ENCODE data around the gene SKA1.
"Not testable (repeated sequence)": the region's sequence is repeated elsewhere in the genome, so short reads cannot be mapped to it uniquely, and the experiment has no call there.

SKA1 gene

GRCh38 chr18:50398099-50398498, 23.3 kb downstream of the SKA1 start:
- TF ChIP-seq, protein P1, sequence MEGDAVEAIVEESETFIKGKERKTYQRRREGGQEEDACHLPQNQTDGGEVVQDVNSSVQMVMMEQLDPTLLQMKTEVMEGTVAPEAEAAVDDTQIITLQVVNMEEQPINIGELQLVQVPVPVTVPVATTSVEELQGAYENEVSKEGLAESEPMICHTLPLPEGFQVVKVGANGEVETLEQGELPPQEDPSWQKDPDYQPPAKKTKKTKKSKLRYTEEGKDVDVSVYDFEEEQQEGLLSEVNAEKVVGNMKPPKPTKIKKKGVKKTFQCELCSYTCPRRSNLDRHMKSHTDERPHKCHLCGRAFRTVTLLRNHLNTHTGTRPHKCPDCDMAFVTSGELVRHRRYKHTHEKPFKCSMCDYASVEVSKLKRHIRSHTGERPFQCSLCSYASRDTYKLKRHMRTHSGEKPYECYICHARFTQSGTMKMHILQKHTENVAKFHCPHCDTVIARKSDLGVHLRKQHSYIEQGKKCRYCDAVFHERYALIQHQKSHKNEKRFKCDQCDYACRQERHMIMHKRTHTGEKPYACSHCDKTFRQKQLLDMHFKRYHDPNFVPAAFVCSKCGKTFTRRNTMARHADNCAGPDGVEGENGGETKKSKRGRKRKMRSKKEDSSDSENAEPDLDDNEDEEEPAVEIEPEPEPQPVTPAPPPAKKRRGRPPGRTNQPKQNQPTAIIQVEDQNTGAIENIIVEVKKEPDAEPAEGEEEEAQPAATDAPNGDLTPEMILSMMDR (IDR thresholded peaks at IDR 0.05; ENCODE audit: low read depth, low read length, missing control alignments) = no peak
- DNase-seq (ENCODE audit: extremely low read depth, low read depth) = no peak
- no peak overlapping the region for H3K4me3 ChIP-seq (replicated peaks; ENCODE audit: low read depth, low read length)

DNA sequence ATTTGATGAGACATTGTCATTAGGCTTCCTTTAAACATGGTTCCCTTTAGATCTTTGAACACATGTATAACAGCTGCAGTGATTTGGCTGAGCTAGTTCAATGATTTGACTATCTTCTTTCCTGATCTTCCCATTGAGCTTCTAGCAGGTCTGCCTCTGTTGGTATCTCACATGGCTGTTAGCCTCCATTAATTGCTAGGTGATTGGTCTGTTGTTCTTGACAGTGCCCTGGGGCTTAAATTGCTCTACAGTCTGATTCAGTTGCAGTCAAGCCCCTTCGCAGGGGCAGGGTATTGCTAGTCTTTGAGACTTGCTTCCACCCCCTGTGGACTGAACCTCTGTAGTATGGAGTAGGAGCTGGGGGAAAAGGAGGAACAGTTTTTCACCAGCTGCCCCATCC, 24.1 kb downstream of the SKA1 start:
- H3K4me3 ChIP-seq (replicated peaks; ENCODE audit: low read depth, low read length) = no peak overlapping the region
- no peak for DNase-seq (ENCODE audit: extremely low read depth, low read depth)
- TF ChIP-seq, protein P1 (IDR thresholded peaks at IDR 0.05; ENCODE audit: low read depth, low read length, missing control alignments) = no peak

DNA sequence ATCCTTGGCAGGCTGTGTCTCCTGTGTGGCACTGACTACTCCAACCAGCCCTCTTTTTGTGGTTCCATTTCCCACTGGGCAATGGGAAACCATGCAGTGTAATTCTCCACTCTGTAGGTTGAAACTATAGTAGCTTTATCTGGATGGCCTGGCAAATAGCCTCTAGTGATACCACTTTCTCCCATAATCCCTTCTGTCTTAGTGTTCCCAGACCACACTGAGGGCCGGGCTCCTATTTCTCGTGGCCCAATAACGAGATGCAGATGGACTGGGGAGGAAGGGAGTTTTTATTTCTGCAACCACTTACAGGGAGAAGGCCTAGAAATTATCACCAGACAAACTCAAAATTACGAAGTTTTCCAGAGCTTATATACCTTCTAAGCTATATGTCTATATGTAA, 24.7 kb downstream of the SKA1 start:
- TF ChIP-seq, protein P1 (IDR thresholded peaks at IDR 0.05; ENCODE audit: low read depth, low read length, missing control alignments) = no peak
- peak; percentile 16 for DNase-seq (ENCODE audit: extremely low read depth, low read depth)
- no peak overlapping the region for H3K4me3 ChIP-seq (replicated peaks; ENCODE audit: low read depth, low read length)

- not testable (repeated sequence) for DNase-seq (ENCODE audit: extremely low read depth, low read depth); H3K4me3 ChIP-seq (replicated peaks; ENCODE audit: low read depth, low read length)
Measured at GRCh38 chr18:50400438-50400837, 25.6 kb downstream of the SKA1 start.

- TF ChIP-seq, protein P1 (IDR thresholded peaks at IDR 0.05; ENCODE audit: low read depth, low read length, missing control alignments) = no peak
- no peak overlapping the region for H3K4me3 ChIP-seq (replicated peaks; ENCODE audit: low read depth, low read length)
- DNase-seq (ENCODE audit: extremely low read depth, low read depth) = no peak
Measured at GRCh38 chr18:50401295-50401694, 26.4 kb downstream of the SKA1 start.

DNA sequence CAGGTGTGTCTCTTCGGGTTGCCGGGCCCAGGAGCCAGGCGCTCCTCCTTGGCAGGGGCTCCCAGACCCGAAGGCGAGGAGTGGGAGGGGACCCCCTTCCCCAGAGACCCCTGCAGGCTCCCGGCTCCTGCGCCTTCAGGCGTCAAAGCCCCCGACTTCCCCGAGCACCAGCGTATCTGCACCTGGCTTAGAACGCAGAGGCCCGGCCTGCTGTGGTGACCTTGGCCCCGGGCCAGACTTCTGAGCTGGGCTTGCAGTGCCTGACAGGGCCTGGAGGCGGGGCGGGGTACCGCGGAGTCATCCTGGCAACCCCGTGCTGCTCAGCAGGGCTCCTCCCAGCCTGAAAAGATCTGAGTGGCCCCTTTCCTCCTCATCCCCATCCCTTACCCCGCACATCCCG, 27.0 kb downstream of the SKA1 start:
- TF ChIP-seq, protein P1 (IDR thresholded peaks at IDR 0.05; ENCODE audit: low read depth, low read length, missing control alignments) = no peak
- no peak overlapping the region for H3K4me3 ChIP-seq (replicated peaks; ENCODE audit: low read depth, low read length)
- DNase-seq (ENCODE audit: extremely low read depth, low read depth) = no peak

DNA sequence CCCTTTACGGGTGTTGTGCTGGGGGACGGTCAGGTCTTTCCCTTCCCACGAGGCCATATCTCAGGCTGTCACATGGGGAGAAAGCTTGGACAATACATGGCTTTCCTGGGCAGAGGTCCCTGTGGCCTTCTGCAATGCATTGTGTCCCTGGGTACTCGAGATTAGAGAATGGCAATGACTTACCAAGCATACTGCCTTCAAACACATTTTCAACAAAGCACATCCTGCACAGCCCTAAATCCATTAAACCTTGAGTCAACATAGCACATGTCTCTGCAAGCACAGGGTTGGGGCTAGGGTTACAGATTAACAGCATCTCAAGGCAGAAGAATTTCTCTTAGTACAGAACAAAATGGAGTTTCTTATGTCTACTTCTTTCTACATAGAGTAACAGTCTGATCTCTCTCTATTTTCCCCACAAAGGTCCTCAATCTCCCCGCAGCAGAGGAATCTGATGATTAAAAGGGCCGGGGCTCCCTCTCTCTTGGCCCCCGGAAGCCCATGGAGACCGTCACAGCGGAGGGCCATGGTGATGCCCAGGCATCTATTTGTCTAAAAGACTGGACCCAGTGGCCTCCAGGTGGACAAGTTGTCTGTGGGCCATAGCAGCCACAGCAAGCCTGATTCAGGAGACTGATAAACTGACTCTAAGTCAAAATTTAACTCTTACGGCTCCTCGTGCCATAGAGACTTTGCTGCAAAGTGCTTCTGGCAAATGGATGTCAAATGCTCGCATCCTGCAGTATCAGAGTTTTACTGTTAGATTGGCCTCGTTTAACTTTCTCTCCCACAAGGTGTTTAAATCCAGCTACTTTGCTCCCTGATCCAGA, 30.1 kb downstream of the SKA1 start:
- not testable (repeated sequence) for DNase-seq (ENCODE audit: extremely low read depth, low read depth); H3K4me3 ChIP-seq (replicated peaks; ENCODE audit: low read depth, low read length)

Measured in HFF-Myc (cell line).